Amniotic epithelial cell (primary cell): ENCODE results near the gene NFE2L3.
"Not testable (repeated sequence)": the region's sequence is repeated elsewhere in the genome, so short reads cannot be mapped to it uniquely, and the experiment has no call there.

Experiments
- DNase-seq: peaks from one replicate; pipeline ENCODE4 v3.0.0-alpha.2; 2010; ENCODE audit warnings: low read depth

Gene NFE2L3

DNA sequence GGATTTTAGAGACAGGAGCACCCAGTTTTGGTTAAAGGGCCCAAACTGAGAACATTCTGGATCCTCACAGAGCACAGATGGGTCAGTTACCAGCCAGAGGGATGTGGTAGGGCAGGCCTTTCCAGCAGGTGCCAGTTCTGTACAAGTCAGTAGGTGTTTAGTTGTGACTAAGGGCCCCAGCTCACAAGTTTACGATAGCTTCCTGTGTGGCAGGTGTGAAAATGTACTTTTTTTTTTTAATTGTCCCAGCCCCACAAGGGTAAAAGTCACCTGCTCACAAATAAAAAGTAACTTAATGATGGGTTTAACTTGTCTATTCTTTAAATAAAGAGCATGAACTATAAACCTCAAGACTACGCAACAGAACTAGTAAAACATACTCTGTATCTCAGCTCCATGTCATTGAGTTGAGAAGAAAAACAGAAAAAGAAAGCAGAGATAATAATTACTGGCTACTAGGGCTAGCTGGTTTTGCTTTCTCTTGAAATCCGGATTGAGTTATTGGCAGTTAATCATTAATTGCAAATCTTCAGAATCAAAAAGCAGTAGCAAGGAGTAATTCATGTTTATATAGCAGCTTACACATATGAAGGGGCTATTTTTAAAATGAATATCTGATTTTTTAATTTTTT is 15.4 kb downstream of the NFE2L3 start:
- DNase-seq: no peak

DNA sequence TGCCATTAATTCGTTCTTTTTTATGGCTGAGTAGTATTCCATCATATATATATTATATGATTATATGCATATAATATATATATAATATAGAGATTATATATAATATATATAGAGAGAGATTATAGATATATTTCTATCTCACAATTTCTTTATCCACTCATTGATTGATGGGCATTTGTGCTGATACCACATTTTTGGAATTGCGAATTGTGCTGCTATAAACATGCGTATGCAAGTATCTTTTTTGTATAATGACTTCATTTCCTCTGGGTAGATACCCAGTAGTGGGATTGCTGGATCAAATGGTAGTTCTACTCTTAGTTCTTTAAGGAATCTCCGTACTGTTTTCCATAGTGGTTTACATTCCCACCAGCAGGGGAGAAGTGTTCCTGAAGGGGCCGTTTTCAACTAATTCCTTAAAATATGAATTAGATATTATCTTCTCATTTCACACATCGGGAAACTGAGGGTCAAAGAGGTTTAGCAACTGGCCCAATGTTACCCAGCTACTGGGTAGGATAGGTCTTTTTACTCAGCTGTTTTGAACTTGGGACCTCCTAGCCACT is 16.5 kb downstream of the NFE2L3 start:
- no peak for DNase-seq

DNA sequence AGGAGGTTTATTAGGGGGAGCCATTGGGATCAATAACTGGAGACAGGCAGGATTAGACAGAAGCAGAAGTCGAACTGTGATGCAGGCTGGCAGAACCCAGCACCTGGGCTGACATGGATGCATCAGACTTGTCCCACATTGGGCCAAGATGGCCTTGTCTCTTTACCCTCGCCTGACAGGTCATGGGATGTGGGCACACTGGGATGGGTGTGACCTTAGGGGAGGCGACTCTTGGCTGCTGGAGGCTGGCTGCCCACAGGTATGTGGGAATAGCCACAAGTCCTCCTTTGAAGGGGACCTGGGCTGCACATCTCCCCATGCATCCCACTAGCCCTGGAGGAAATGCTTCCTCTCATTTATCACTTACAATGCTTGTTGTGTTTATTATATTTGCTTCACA is 17.3 kb downstream of the NFE2L3 start:
- no peak for DNase-seq

DNA sequence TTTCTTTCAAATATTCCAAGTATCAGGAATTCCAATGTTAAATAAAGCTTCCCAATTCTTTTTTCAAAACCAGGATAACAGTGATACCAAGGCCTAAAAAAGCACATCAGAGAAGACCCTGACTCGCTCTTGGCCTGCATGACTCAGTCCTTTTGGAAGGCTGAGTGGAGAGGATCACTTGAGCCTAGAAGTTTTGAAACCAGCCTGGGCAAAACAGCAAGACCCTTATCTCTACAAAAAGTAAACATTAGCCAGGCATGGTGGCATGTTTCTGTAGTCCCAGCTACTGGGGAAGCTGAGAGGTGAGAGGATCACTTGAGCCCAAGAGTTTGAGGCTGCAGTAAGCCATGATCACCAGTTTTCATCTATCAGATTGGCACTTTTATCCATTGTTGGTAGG is 18.7 kb downstream of the NFE2L3 start:
- DNase-seq: peak; percentile 48

DNA sequence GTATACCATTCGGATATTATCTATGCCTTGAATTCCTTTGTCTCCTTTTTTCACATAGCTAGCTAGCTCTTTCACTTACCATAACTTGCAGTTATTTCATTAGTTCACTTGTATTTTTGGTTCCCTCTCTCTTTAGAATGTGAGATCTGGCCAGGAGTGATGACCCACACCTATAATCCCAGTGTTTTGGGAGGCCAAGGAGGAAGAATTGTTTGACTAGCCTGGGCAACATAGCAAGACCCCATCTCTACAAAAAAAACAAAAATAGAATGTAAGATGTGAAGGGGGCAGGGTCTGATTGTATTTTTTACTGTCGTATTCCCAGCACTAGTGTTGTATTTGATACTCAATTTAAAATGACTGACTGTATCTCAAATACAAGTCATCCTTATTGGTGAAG is 19.6 kb downstream of the NFE2L3 start:
- no peak for DNase-seq

DNA sequence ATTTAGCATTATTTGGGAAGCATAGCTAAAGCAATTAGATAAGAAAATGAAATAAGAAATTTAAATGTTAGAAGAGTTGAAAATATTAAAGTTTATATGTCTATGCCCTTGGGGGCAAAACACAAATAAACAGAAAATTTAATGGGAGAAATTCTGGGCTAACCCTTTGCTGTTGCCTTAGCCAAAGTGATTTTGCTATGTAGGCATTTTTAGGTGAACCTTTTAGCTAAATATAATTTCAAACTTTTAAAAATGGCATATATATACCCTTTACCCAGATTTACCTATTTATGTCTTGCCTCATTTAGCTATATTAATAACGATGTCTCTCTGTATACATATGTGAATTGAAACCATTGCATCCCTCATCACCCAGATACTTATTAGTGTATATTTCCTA is 20.1 kb downstream of the NFE2L3 start:
- DNase-seq: no peak

DNA sequence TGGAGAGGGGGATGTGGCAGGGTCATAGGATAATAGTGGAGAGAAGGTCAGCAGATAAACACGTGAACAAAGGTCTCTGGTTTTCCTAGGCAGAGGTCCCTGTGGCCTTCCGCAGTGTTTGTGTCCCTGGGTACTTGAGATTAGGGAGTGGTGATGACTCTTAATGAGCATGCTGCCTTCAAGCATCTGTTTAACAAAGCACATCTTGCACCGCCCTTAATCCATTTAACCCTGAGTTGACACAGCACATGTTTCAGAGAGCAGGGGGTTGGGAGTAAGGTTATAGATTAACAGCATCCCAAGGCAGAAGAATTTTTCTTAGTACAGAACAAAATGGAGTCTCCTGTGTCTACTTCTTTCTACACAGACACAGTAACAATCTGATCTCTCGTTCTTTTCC is 23.9 kb downstream of the NFE2L3 start:
- not testable (repeated sequence) for DNase-seq

DNA sequence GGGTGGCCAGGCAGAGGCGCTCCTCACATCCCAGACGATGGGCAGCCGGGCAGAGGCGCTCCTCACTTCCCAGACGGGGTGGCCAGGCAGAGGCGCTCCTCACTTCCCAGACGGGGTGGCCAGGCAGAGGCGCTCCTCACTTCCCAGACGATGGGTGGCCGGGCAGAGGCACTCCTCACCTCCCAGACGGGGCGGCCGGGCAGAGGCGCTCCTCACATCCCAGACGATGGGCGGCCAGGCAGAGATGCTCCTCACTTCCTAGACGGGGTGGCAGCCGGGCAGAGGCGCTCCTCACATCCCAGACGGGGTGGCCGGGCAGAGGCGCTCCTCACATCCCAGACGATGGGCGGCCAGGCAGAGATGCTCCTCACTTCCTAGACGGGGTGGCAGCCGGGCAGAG is 24.7 kb downstream of the NFE2L3 start:
- DNase-seq: not testable (repeated sequence)

DNA sequence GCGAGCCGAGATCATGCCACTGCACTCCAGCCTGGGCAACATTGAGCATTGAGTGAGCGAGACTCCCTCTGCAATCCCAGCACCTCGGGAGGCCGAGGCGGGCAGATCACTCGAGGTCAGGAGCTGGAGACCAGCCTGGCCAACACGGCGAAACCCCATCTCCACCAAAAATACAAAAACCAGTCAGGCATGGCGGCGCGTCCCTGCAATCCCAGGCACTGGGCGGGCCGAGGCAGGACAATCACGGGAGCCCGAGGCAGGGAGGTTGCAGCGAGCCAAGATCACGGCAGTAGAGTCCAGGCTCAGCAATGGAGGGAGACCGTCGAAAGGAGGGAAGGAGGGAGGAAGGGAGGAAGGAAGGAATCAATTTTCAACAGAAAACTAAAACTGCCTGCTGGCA is 25.3 kb downstream of the NFE2L3 start:
- DNase-seq: not testable (repeated sequence)

DNA sequence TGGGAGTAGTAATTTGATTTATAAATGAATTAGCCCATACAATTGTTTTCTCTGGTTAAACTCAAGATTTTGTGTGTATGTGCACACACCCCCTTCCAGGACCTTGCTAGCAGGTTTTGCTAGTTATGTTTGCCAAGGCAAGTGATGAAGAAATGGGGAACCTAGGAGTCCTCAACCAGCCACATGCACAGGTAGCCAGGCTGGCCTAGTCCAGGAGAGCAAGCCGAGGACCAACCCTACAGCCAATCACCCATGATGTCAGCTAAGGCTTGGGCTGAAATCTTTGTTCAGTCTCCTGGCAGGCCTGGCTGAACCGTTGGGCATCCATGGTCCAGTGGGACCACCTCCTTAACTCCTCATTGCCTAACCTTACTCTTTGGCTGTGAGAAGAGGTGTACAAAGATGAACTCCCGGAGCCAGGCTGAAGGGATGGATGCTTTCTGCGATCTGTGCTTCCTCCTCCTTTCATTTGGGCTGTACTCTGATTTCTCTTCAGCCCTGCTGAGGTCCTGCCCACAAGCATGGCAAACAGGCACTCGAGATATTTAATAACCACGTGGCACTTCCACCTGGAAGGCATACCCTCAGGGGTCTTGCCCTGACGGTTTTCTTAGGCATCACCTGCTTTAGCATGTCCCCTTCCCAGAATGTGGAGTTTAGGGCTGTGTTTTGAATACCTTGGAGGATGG is 26.4 kb downstream of the NFE2L3 start:
- no peak for DNase-seq

DNA sequence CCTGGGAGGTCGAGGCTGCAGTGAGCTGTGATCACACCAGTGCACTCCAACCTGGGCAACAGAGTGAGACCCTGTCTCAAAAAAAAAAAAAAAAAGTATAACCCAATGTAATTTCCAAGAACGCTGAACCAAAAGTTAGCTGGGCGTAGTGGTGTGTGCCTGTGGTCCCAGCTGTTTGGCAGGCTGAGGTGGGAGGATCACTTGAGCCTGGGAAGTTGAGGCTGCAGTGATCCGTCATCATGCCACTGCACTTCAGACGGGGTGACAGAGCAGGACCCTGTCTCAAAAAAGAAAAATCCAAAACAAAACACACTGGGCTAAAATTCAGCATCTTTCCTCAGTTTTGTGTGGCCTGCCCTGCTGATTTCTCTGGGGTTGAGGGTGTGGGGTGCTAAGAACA is 27.4 kb downstream of the NFE2L3 start:
- no peak for DNase-seq

DNA sequence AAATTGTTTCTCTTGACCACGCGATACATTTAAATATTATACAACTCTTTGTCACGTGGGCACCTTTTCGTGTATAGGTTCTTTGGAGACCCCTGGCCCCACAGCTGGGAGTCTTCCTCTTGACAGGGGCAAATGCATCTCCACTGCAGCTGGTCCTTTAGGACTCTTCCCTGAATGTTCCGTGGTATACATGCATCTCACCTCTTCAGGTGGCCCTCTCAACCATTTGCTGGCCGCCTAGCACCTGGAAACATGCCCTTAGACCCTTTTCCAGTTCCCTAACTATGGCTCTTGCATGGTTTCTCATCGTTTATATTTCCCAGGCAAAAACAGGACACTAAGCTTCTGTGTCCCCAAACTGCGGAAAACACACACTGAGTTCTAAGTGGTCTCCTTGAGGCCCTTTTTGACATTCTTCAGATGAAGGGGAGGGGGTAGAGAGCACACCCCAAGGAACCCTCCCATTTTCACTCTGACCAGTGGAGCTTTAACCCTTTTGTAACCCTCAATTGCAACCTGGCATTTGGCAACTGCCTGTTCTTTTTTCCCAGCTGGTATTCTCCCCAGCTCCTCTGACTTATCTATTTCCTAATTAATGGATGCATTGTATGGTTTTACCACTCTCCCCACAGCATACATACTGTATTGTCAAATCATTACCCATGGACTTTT is 28.0 kb downstream of the NFE2L3 start:
- no peak for DNase-seq

DNA sequence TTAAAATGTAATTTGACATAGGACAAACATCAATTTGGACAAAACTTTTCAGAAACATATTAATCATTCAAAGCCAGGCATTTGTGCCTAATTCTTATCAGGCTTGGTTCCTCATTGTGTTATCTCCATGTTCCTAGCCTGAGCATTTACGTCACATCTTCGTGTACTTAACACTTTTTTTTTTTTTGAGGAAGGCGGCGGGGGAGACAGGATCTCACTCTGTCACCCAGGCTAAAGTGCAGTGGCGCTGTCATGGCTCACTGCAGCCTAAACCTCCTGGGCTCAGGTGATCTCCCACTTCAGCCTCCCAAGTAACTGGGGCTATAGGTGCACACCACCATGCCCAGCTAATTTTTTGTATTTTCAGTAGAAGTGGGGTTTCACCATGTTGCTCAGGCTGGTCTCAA is 28.8 kb downstream of the NFE2L3 start:
- no peak for DNase-seq

DNA sequence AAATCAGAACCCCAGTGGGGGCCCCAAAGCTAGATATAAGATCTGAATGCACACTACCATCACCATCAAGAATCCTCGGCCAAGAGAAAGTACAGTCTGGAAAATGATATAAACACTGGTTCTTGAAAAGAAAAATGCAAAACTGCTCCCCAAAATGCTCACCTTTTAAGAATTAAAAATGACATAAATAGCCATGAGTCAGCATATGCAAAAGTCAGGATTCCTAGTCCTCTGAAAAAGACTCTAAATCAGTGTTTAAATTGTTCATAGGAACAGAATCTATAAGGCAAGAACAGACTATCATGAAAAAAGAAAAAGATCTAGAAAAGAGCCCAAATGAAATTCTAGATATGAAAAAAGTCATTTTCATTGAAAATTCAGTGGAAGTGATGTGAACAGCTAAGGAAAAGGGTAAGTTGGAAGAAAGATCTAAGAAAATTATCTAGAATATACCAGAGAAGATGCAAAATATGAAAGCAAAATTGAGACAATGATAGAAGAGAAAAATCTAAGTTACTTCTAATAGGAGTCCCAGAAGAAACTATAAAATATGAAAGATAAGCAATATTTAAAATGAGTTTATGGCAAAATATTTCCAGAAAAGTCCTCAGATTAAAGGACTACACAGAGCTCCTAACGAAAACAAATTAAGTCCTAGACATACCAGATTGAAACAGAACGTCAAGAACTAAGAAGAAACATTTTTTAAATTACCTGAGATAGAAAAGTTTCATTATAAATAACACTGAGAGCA is 29.7 kb downstream of the NFE2L3 start:
- DNase-seq: no peak

DNA sequence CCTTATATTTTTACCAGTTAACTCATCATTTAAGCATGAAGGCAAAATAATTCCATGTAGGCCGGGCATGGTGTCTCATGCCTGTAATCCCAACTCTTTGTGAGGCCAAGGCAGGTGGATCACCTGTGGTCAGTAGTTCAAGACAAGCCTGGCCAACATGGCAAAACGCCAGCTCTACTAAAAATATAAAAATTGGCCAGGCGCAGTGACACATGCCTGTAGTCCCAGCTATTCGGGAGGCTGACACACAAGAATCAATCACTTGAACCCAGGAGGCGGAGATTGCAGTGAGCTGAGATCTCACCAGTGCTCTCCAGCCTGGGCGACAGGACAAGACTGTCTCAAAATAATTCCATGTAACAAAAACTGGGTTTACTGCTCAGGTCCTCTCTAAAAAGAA is 30.3 kb downstream of the NFE2L3 start:
- no peak for DNase-seq

DNA sequence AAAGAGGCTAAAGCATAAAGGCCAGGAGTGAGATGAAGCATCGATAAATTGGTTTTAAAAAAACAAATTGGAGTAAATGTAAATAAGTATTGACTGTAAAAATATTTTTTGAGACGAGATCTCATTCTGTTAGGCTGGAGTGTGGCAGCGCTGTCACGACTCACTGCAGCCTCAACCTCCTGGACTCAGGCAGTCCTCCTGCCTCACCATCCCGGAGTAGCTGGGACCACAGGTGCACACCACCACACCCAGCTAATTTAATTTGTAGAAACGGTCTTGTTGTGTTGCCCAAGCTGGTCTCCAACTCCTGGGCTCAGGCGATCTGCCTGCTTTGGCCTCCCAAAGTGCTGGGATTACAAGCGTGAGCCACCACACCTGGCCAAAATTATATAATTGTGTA is 30.7 kb downstream of the NFE2L3 start:
- no peak for DNase-seq

DNA sequence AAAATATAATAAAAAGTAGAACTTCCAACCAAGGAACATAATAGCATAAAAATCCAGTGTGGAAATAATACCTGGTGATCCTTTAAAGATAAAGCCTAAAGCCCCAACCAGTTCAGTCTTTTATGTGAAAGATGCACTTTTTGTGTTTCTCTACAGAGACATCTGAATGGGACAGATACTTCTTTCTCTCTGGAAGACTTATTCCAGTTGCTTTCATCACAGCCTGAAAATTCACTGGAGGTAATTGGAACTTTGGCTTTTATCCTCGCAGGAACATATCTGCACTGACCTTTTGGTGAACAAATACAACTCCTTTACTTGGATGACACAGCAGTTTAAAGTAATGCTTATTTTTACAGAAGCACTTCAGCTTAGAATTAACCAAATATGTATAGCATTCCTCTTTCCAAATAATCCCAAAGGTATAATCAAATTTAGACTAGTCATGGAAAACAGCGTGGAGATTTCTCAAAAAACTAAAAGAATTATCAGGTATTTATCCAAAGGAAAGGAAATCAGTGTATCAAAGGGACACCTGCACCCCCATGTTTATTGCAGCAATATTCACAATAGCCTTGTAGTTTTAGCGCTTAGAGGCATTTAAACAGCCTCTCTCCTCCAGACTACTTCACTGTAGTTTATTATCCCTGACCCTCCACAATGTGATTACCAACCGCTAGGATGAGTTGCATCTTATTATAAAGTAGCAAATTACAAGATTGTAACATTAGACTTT is 31.7 kb downstream of the NFE2L3 start:
- DNase-seq: no peak

DNA sequence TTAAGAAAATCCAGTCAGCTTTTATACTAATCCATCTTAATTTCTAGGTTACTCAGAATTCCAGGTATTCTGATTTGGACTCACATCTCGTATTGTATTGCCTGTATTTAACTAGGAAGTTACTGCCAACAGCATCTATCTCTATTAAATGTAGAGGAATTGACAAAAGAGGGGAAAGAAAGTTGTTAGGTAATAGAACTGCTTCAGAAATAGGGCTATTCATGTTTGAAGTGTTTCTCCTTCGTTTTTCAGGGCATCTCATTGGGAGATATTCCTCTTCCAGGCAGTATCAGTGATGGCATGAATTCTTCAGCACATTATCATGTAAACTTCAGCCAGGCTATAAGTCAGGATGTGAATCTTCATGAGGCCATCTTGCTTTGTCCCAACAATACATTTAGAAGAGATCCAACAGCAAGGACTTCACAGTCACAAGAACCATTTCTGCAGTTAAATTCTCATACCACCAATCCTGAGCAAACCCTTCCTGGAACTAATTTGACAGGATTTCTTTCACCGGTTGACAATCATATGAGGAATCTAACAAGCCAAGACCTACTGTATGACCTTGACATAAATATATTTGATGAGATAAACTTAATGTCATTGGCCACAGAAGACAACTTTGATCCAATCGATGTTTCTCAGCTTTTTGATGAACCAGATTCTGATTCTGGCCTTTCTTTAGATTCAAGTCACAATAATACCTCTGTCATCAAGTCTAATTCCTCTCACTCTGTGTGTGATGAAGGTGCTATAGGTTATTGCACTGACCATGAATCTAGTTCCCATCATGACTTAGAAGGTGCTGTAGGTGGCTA is 32.5 kb downstream of the NFE2L3 start:
- not testable (repeated sequence) for DNase-seq

DNA sequence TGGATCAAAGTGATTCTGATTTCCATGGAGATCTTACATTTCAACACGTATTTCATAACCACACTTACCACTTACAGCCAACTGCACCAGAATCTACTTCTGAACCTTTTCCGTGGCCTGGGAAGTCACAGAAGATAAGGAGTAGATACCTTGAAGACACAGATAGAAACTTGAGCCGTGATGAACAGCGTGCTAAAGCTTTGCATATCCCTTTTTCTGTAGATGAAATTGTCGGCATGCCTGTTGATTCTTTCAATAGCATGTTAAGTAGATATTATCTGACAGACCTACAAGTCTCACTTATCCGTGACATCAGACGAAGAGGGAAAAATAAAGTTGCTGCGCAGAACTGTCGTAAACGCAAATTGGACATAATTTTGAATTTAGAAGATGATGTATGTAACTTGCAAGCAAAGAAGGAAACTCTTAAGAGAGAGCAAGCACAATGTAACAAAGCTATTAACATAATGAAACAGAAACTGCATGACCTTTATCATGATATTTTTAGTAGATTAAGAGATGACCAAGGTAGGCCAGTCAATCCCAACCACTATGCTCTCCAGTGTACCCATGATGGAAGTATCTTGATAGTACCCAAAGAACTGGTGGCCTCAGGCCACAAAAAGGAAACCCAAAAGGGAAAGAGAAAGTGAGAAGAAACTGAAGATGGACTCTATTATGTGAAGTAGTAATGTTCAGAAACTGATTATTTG is 33.3 kb downstream of the NFE2L3 start:
- no peak for DNase-seq

DNA sequence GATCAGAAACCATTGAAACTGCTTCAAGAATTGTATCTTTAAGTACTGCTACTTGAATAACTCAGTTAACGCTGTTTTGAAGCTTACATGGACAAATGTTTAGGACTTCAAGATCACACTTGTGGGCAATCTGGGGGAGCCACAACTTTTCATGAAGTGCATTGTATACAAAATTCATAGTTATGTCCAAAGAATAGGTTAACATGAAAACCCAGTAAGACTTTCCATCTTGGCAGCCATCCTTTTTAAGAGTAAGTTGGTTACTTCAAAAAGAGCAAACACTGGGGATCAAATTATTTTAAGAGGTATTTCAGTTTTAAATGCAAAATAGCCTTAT is 33.8 kb downstream of the NFE2L3 start:
- DNase-seq: no peak
